ENCODE results near the gene CDK5. TPM values are rescaled to one million over a fixed set of nuclear protein-coding genes. Genes with fewer than 3 reads are reported as not detected.

CDK5 gene
- 17.2 TPM for polyA plus RNA-seq (2013, experiment 1 of 2)
- polyA plus RNA-seq (2013, experiment 2 of 2), result 18.1 TPM

DNA sequence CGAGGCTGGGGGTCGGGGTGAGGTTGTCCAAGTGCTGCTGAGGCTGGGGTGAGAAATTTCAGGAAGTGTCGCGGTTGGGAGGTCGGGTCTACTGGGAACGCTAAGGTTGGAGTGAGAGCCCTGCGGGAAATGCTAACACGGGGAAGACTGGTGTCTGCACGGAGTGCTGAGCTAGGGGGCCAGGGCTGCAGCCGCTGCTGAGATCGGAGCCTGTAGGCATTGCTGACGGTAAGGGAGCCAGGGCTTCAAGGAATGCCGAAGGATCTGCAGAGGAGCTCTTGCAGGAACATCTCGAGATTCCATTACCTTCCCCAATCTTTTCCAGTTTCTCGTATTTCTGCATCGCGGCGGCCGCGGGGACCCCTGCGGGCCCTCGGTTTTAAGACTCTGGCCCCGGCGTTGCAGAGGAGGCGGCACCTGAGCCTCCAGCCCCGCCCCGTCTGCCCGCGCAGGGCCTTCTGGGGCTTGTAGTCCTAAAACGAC is at the start of gene CDK5:
TSS of gene CDK5 (minus strand) at position 392 of the 483 bp plus-strand sequence. CDS start at position 343, 49 bp downstream.
- under 1% methylated on average over 30 of the region's 30 CpGs for WGBS
- Histone ChIP-seq H3K4me3 (ENCODE audit: low read length) (peak within 1 kb of the TSS; percentile 86), H3K4me1 (ENCODE audit: insufficient read depth, low read length) (peaks cover 33% of the 10 kb centered on the region), H3K27me3 (ENCODE audit: insufficient read depth, low read length) (peaks cover 32% of the 10 kb centered on the region), H3K27ac (ENCODE audit: low read depth, low read length) (peak within 1 kb of the TSS; percentile 85), H3K9ac (ENCODE audit: low read depth, low read length) (peak within 1 kb of the TSS; percentile 36; the same call in 1 of the 2 replicates), H3K36me3 (ENCODE audit: insufficient read depth, low read length) (no peaks in the 10 kb centered on the region), H3K9me3 (ENCODE audit: insufficient read depth, low read depth, low read length) (no peaks in the 10 kb centered on the region)

DNA sequence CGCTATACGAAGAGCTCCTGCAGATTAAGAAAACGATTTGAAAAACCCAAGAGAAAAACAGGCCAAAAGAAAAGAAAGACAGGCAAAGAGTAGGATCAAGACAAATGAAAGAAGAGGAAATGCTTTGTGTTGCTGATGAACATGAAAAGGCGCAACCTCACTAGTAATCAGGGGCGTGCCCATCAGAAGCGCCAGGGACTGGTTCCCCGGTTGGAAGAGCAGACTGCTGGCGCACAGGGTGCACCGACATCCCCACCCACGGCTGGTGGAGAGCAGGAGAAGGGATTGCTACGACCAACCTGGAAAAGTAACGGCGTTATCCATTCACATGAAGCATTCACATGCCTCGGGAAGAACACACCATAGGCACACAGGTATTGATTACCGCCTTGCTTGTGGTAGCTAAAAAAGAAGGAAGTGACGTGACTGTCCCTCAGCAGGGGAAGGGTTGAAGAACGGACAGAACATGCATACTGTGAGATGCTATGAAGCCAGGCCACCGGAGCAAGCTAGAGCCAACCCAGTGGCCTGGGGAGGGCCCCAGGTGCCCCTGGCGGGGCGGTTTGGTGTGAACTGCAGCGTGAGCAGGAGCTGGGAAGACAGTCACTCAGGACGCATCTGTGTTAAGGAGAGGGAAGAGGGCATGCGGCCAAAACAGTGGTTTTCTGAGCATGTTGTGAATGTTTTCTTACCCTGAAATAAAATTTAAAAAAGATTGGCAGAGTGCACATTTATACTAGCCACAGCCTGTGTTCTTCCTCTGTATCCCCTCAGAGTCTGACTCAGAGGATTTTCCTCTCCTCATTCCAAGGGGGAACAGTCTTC is 46.9 kb upstream of the CDK5 start:
- no peaks in the 10 kb centered on the region for H3K27me3 ChIP-seq (ENCODE audit: insufficient read depth, low read length)
- H3K9me3 ChIP-seq (ENCODE audit: insufficient read depth, low read depth, low read length), result no peaks in the 10 kb centered on the region
- peaks cover 21% of the 10 kb centered on the region for H3K4me1 ChIP-seq (ENCODE audit: insufficient read depth, low read length)
- H3K9ac ChIP-seq (ENCODE audit: low read depth, low read length), result peak overlapping the region; percentile 42; the same call in 1 of the 2 replicates
- no peaks in the 10 kb centered on the region for H3K36me3 ChIP-seq (ENCODE audit: insufficient read depth, low read length)
- peak overlapping the region; percentile 85; the same call in 1 of the 2 replicates for H3K27ac ChIP-seq (ENCODE audit: low read depth, low read length)
- WGBS, result 29% methylated on average over 23 of the region's 23 CpGs
- H3K4me3 ChIP-seq (ENCODE audit: low read length), result peak overlapping the region; percentile 36

DNA sequence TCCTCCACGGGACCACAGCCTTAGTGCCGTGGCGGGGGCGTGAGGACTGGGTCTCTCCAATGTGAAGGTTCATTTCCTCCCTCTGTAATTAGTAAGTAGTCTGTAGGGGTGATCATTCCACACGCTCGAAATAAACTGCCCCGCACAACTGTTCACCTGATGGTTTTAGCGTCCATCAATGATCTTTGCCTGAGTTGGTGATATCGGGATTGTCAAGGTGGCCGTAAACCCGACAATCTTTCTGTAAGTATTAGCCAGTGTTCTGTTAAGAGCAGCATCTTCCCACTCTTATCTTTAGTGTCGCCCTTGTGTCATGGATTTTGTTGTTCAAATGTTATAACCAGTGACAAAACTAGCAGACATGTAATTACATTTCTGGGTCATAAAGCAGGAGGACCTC is 46.3 kb upstream of the CDK5 start:
- Histone ChIP-seq H3K4me1 (ENCODE audit: insufficient read depth, low read length) (peaks cover 21% of the 10 kb centered on the region), H3K27ac (ENCODE audit: low read depth, low read length) (peak overlapping the region; percentile 85; the same call in 1 of the 2 replicates), H3K27me3 (ENCODE audit: insufficient read depth, low read length) (no peaks in the 10 kb centered on the region), H3K9ac (ENCODE audit: low read depth, low read length) (peak overlapping the region; percentile 42; the same call in 1 of the 2 replicates), H3K9me3 (ENCODE audit: insufficient read depth, low read depth, low read length) (no peaks in the 10 kb centered on the region), H3K4me3 (ENCODE audit: low read length) (peak overlapping the region; percentile 36; the same call in 1 of the 2 replicates), H3K36me3 (ENCODE audit: insufficient read depth, low read length) (no peaks in the 10 kb centered on the region)
- WGBS, result 79% methylated on average over 11 of the region's 12 CpGs

DNA sequence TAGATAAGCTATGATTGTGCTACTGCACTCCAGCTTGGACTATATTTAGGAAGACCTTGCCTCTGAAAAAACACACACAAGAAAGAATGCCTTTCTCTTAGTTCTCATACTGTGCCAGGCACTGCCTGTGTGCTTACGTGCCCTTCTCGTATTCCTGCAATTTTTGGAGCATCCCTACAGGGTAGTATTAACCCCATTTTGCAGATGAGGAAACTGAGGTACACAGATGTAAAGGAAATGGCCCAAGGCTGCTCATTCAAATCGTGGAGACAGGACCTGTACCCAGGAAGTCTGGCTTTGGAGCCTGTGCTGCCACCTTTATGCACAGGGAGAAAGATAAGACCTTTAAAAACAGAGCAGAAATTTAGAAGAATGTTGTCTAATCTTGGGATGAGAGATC is 45.3 kb upstream of the CDK5 start:
- H3K27me3 ChIP-seq (ENCODE audit: insufficient read depth, low read length), result no peaks in the 10 kb centered on the region
- peaks cover 21% of the 10 kb centered on the region for H3K4me1 ChIP-seq (ENCODE audit: insufficient read depth, low read length)
- H3K27ac ChIP-seq (ENCODE audit: low read depth, low read length), result no peak overlapping the region

DNA sequence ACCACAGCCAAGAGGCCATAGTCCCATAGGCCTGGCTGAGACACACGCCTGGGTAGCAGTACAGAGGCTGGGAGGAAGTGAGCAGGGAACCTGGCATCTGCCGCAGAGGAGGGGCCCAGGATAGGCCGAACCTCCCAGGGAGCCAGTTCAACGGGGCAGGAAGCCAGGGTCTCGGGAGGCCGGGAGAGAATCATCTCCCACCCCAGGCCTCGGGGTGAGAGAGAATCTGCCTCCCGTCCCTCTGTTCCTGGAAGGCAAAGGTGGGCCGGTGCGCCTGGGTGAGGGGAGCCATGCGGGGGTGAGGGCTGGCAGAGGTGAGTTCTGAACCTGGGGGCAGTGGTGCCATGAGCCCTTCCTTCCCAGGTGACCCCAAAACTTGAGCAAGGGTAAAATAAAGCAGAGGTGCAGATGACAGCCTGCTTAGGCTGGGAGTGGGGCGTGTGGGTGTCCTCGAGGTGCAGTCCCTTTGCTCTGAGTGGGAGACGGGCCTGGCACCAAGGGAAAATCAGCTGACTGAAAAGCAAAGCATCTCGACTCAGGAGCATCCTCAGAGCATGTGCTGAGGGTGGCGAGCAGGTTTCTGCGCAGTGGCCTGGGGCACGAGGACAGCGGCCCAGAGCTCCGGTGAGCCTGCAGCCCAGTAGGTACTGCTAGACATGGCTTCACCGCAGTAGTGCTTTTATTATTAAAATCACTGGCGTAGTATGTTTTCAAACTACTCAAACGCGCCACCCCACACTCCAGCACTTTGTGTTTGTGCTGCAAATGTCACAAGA is 44.1 kb upstream of the CDK5 start:
- Histone ChIP-seq H3K27me3 (ENCODE audit: insufficient read depth, low read length) (no peaks in the 10 kb centered on the region), H3K9me3 (ENCODE audit: insufficient read depth, low read depth, low read length) (no peaks in the 10 kb centered on the region), H3K4me3 (ENCODE audit: low read length) (no peak overlapping the region), H3K4me1 (ENCODE audit: insufficient read depth, low read length) (peaks cover 21% of the 10 kb centered on the region), H3K36me3 (ENCODE audit: insufficient read depth, low read length) (no peaks in the 10 kb centered on the region), H3K27ac (ENCODE audit: low read depth, low read length) (no peak overlapping the region), H3K9ac (ENCODE audit: low read depth, low read length) (no peak overlapping the region)
- 85% methylated on average over 24 of the region's 24 CpGs for WGBS

More for the DNA sequence above, 45.3 kb upstream of the CDK5 start:
- Histone ChIP-seq H3K9ac (ENCODE audit: low read depth, low read length) (no peak overlapping the region), H3K9me3 (ENCODE audit: insufficient read depth, low read depth, low read length) (no peaks in the 10 kb centered on the region), H3K36me3 (ENCODE audit: insufficient read depth, low read length) (no peaks in the 10 kb centered on the region), H3K4me3 (ENCODE audit: low read length) (no peak overlapping the region)
- WGBS, result 89% methylated on average over 3 of the region's 3 CpGs

DNA sequence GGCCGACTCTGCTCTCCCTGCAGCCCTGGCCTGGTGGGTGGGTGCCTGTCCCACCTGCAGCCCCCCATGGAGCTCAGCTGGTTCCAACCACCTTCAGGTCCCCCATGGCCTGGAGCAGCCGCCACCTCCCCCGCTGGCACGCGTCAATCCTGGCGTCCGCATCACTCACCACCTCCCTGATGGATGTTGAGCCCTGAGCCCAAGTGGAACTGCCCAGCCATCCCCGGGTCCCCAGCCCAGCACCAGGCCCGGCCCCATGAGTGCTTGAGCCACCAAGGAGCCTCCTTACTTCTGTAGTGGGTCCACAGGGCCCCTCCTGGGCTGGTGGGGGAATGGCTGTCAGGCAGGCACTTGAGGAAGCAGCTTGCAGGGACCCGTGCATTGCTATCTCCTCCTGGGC is 43.2 kb upstream of the CDK5 start:
- WGBS, result 94% methylated on average over 10 of the region's 10 CpGs
- Histone ChIP-seq H3K9me3 (ENCODE audit: insufficient read depth, low read depth, low read length) (no peaks in the 10 kb centered on the region), H3K4me1 (ENCODE audit: insufficient read depth, low read length) (peaks cover 21% of the 10 kb centered on the region), H3K27ac (ENCODE audit: low read depth, low read length) (no peak overlapping the region), H3K36me3 (ENCODE audit: insufficient read depth, low read length) (0 out of 2 replicates have a peak, but pooled peaks cover 1% of the 10 kb centered on the region), H3K9ac (ENCODE audit: low read depth, low read length) (no peak overlapping the region), H3K27me3 (ENCODE audit: insufficient read depth, low read length) (no peaks in the 10 kb centered on the region), H3K4me3 (ENCODE audit: low read length) (no peak overlapping the region)

DNA sequence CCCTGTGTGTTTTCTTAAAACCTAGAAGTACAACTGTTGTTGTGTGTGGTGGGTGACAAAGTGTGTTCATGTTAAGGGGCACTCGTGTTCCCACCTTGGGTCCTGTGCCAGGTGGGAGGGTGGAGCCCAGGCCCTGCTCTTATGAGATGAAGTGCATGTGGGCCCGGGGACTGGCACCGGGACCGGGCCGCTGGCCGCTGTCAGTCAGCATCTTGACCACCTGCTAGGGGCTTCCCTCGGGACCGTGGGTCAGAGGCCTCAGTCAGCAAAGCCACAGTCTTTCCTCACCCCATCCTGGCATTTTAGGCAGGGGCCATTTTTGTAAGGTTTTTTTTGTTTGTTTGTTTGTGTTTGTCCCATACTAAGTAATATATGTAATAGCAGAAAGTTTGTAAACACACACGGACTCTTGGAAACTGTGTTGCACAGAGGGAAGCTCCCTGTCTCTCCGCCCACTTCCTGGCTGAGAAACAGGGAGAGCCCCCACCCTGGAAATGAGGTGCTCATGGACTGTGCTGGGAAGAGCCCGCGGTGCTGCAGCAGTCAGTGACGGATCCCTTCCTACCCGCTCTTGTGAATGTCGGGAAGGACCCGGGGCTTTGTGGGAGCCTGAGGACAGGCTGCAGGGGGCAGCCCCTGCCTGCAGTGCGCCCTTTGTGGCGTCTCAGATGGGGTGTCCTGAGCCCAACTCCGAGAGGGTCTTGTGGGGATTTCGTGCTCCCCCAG is 42.0 kb upstream of the CDK5 start:
- H3K9ac ChIP-seq (ENCODE audit: low read depth, low read length), result no peak overlapping the region
- no peak overlapping the region for H3K4me3 ChIP-seq (ENCODE audit: low read length)
- no peaks in the 10 kb centered on the region for H3K9me3 ChIP-seq (ENCODE audit: insufficient read depth, low read depth, low read length)
- no peak overlapping the region for H3K27ac ChIP-seq (ENCODE audit: low read depth, low read length)
- 0 out of 2 replicates have a peak, but pooled peaks cover 3% of the 10 kb centered on the region for H3K36me3 ChIP-seq (ENCODE audit: insufficient read depth, low read length)
- no peaks in the 10 kb centered on the region for H3K27me3 ChIP-seq (ENCODE audit: insufficient read depth, low read length)
- peaks cover 14% of the 10 kb centered on the region for H3K4me1 ChIP-seq (ENCODE audit: insufficient read depth, low read length)
- WGBS, result 87% methylated on average over 20 of the region's 20 CpGs

DNA sequence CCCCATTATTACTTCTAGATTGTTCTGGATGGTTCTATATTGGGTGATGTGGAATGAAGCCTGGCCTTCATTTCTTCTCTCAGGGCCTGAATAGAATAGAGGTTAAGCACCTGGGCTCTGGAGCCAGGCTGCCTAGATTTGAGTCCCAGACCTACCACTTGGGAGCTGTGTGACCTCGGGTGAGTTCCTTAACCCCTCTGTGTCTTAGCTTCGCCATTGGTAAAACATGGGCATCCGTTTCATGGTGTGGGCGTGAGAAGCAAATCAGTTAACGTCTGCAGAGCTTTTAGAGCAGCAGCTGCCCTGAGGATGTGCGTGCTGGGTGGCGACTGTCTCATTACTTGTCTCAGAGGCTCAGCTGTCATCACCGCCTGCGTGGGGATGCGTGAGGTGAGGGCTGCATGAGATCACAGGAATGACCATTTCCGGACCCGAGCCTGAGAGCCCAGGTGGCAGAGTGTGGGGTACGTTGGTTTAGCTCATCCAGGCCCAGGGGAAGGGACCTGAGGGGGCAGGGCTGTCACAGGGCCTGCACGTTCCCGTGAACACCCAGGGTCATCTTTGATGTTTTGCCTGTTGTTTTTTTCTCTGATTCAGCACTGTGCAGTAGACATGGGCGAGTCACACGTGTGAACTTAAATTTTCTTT is 38.3 kb upstream of the CDK5 start:
- H3K36me3 ChIP-seq (ENCODE audit: insufficient read depth, low read length), result peaks cover 5% of the 10 kb centered on the region; the same call in 1 of the 2 replicates
- H3K9me3 ChIP-seq (ENCODE audit: insufficient read depth, low read depth, low read length), result no peaks in the 10 kb centered on the region
- no peak overlapping the region for H3K4me3 ChIP-seq (ENCODE audit: low read length)
- H3K27ac ChIP-seq (ENCODE audit: low read depth, low read length), result no peak overlapping the region
- H3K27me3 ChIP-seq (ENCODE audit: insufficient read depth, low read length), result no peaks in the 10 kb centered on the region
- 92% methylated on average over 17 of the region's 17 CpGs for WGBS
- H3K4me1 ChIP-seq (ENCODE audit: insufficient read depth, low read length), result no peaks in the 10 kb centered on the region; the same call in 1 of the 2 replicates
- no peak overlapping the region for H3K9ac ChIP-seq (ENCODE audit: low read depth, low read length)

DNA sequence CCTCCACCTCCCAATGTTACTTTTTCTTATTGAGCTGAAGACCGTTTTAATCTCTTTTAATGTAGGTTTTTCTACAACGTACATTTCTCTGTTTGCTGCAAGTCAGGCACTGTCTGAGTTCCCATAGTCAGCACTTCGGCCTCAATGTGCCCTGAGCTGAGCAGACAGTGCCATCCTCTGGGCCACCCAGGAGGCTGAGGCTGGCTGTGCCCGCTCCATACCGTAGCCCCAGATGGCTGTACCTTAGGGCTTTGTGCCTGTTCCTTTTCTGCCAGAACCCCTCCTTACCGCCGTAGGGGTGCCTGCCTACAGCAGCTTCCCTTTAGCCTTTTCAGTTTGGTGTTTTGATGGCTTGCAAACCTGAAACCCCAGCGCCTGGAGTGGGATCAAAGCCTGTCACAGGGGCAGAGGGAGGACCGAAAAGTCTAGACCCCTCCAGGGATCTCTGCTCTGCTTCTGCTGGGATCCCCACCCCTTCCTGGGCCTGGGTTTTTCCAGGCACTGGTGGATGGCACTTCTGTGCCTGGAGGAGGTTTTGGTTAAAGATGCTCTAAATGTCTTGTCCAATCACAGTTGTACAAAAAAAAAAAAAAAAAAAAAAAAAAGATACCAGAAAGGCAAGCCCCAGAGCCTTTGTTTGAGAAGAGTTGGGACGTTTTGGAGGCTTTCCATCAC is 37.6 kb upstream of the CDK5 start:
- Histone ChIP-seq H3K9ac (ENCODE audit: low read depth, low read length) (no peak overlapping the region), H3K36me3 (ENCODE audit: insufficient read depth, low read length) (peaks cover 5% of the 10 kb centered on the region; the same call in 1 of the 2 replicates), H3K27me3 (ENCODE audit: insufficient read depth, low read length) (no peaks in the 10 kb centered on the region), H3K4me1 (ENCODE audit: insufficient read depth, low read length) (no peaks in the 10 kb centered on the region; the same call in 1 of the 2 replicates), H3K27ac (ENCODE audit: low read depth, low read length) (no peak overlapping the region), H3K4me3 (ENCODE audit: low read length) (no peak overlapping the region), H3K9me3 (ENCODE audit: insufficient read depth, low read depth, low read length) (no peaks in the 10 kb centered on the region)
- WGBS, result 93% methylated on average over 9 of the region's 10 CpGs

DNA sequence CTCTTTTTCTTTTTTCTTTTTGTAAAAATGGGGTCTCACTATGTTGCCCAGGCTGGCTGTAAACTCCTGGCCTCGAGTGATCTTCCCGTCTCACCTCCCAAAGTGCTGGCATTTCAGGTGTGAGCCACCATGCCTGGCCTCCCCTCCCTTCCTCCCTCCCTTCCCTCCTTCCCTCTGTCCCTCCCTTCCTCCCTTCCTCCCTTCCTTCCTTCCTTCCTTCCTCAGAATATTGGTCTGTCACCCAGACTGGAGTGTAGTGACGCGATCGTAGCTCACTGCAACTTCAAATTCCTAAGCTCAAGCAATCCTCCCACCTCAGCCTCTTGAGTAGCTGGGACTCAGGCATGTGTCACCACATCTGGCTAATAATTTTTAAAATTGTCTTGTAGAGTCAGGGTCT is 37.0 kb upstream of the CDK5 start:
- H3K27ac ChIP-seq (ENCODE audit: low read depth, low read length), result no peak overlapping the region

More for the DNA sequence above, 37.0 kb upstream of the CDK5 start:
- H3K9ac ChIP-seq (ENCODE audit: low read depth, low read length), result no peak overlapping the region
- WGBS, result 91% methylated on average over 5 of the region's 5 CpGs
- H3K4me1 ChIP-seq (ENCODE audit: insufficient read depth, low read length), result peaks cover 2% of the 10 kb centered on the region
- peaks cover 5% of the 10 kb centered on the region; the same call in 1 of the 2 replicates for H3K36me3 ChIP-seq (ENCODE audit: insufficient read depth, low read length)
- no peak overlapping the region for H3K4me3 ChIP-seq (ENCODE audit: low read length)
- H3K27me3 ChIP-seq (ENCODE audit: insufficient read depth, low read length), result peaks cover 3% of the 10 kb centered on the region; the same call in 1 of the 2 replicates
- H3K9me3 ChIP-seq (ENCODE audit: insufficient read depth, low read depth, low read length), result no peaks in the 10 kb centered on the region

All from HUES64 (cell line).